Measurements from ENCODE around the gene DTNB.
"Not testable (repeated sequence)": the region's sequence is repeated elsewhere in the genome, so short reads cannot be mapped to it uniquely, and the experiment has no call there.

DNA sequence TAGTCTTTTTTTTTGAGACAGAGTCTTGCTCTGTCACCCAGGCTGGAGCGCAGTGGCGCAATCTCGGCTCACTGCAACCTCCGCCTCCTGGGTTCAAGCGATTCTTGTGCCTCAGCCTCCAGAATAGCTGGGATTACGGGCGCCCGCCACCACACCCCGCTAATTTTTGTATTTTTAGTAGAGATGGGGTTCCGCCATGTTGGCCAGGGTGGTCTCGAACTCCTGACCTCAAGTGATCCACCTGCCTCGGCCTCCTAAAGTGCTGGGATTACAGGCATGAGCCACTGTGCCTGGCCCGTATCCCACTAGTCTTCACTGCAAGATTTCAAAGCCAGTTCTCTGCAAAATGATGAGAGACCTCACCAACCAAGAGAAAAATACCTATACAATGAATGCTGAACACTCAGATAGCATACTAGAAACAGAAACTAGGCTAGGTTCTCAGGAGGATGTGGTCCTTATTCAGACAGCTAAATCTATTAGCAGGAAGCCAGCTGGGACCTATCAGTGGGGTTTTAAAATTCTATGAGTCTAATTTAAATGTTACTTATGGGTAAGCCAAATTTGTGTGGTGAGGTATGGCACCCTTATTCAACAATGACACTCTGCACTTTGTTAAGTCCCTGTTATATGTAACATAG, 270.1 kb downstream of the DTNB start:
- not testable (repeated sequence) for TF ChIP-seq CTCF (conservative IDR thresholded peaks at IDR 0.05 in 1 of 2, IDR thresholded peaks at IDR 0.05 in 1 of 2; ENCODE audit: low read depth in 1 of 2, low read length in 2 of 2); EZH2 (IDR thresholded peaks at IDR 0.05; ENCODE audit: low read length, missing control alignments)

Measured in fibroblast of lung (primary cell).